ENCODE measurements around the gene SH3PXD2A.

- TF ChIP-seq, protein P1, sequence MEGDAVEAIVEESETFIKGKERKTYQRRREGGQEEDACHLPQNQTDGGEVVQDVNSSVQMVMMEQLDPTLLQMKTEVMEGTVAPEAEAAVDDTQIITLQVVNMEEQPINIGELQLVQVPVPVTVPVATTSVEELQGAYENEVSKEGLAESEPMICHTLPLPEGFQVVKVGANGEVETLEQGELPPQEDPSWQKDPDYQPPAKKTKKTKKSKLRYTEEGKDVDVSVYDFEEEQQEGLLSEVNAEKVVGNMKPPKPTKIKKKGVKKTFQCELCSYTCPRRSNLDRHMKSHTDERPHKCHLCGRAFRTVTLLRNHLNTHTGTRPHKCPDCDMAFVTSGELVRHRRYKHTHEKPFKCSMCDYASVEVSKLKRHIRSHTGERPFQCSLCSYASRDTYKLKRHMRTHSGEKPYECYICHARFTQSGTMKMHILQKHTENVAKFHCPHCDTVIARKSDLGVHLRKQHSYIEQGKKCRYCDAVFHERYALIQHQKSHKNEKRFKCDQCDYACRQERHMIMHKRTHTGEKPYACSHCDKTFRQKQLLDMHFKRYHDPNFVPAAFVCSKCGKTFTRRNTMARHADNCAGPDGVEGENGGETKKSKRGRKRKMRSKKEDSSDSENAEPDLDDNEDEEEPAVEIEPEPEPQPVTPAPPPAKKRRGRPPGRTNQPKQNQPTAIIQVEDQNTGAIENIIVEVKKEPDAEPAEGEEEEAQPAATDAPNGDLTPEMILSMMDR (IDR thresholded peaks at IDR 0.05) = no peak
- no peak for TF ChIP-seq POLR2A (IDR thresholded peaks at IDR 0.05)
These were observed 43.9 kb downstream of the SH3PXD2A start for GRCh38 chr10:103811463-103811862.
